K562 (cell line): Measurements from ENCODE around the gene EMD. TPM values are rescaled to one million over a fixed set of nuclear protein-coding genes. Genes with fewer than 3 reads are reported as not detected.

Experiments used
- ATAC-seq: fragments of 200-7000 bp; cut with Tn5 transposase; 3 replicates; pipeline ENCODE4 v1.9.1; 2020; ENCODE audit warnings: moderate library complexity
- BruUV-seq: library from RNA; stranded (reverse); fragments of 400-500 nt; replicated peaks from 2 replicates; lab custom pipeline; 2021; lab: Mats Ljungman, UMichigan
- CTCF ChIA-PET: fragments of 300-600 bp; formaldehyde crosslinking; extraction: SDS; loops from one replicate; lab custom pipeline; 2021; ENCODE audit warnings: low intra/inter-chr PET ratio; lab: Yijun Ruan, JAX
- POLR2A ChIA-PET: fragments of 300-600, 350-650 bp; sonication (Branson Sonifier 250); formaldehyde crosslinking; extraction: SDS; loops from one replicate; lab custom pipeline; 2021; ENCODE audit warnings: antibody characterized with exemption, inconsistent platforms; lab: Yijun Ruan, JAX
- DNase-seq, 4 experiments: peaks; one replicate each; pipeline versions ENCODE4 v3.0.0 to v3.0.0-alpha.2; 2011 to 2018; ENCODE audit warnings: low spot score in 3 of 4, mixed read lengths in 3 of 4; ENCODE audit errors: extremely low read depth in 1 of 4
- FAIRE-seq: peaks from 2 replicates; lab custom pipeline; 2011; peaks lifted over from hg19 to GRCh38; lab: Jason Lieb, UNC
- H2AFZ ChIP-seq: 2 replicates; pipeline ENCODE4 v1.6.0; 2011; ENCODE audit warnings: low read depth, low read length, control low read depth, inconsistent platforms
- H3K27ac ChIP-seq: fragments of 200-600 bp; 3 replicates; pipeline ENCODE4 v1.8.0; 2011; ENCODE audit warnings: low read depth, mild to moderate bottlenecking, control low read depth, inconsistent platforms, low read length, moderate library complexity, mixed read lengths; ENCODE audit errors: extremely low read depth
- H3K27me3 ChIP-seq, 2 experiments: fragments of 300-600 bp in 1 of 2; 2 replicates in 1 of 2; 3 replicates in 1 of 2; pipeline versions ENCODE4 v1.6.0 to v1.8.0; 2011; ENCODE audit warnings: inconsistent platforms in 2 of 2, low read length in 2 of 2, mild to moderate bottlenecking in 1 of 2, mixed read lengths in 1 of 2, moderate library complexity in 1 of 2; ENCODE audit not compliant: control insufficient read depth in 2 of 2, insufficient read depth in 2 of 2
- H3K36me3 ChIP-seq: fragments of 300-600 bp; 3 replicates; pipeline ENCODE4 v1.8.0; 2011; ENCODE audit warnings: mild to moderate bottlenecking, low read length, inconsistent platforms; ENCODE audit not compliant: control insufficient read depth, insufficient read depth
- H3K4me1 ChIP-seq, 2 experiments: fragments of 200-600 bp in 1 of 2; replicated peaks in 1 of 2; 2 replicates in 1 of 2; 3 replicates in 1 of 2; pipeline versions ENCODE4 v1.5.1 to v1.8.0; 2011; ENCODE audit warnings: inconsistent platforms in 2 of 2, low read length in 2 of 2, mild to moderate bottlenecking in 1 of 2, mixed read lengths in 1 of 2, moderate library complexity in 1 of 2; ENCODE audit not compliant: control insufficient read depth in 2 of 2, insufficient read depth in 2 of 2
- H3K4me2 ChIP-seq: 2 replicates; pipeline ENCODE4 v1.6.1; 2011; ENCODE audit warnings: low read length, control low read depth, inconsistent platforms, mixed read lengths; ENCODE audit not compliant: insufficient read depth
- H3K4me3 ChIP-seq: fragments of 200-600 bp; sonication (generic), shearing (Covaris generic); 2 replicates; pipeline ENCODE4 v1.5.1; 2016; ENCODE audit warnings: control low read depth, inconsistent platforms
- H3K79me2 ChIP-seq: fragments of 200-600 bp; 3 replicates; pipeline ENCODE4 v1.8.0; 2011; ENCODE audit warnings: low read length, inconsistent platforms; ENCODE audit not compliant: control insufficient read depth, insufficient read depth
- H3K9ac ChIP-seq, 2 experiments: 2 replicates each; pipeline versions ENCODE4 v1.6.0 to v1.6.1; 2011; ENCODE audit warnings: low read depth in 2 of 2, low read length in 2 of 2, control low read depth in 1 of 2, inconsistent platforms in 1 of 2, mild to moderate bottlenecking in 1 of 2, mixed read lengths in 1 of 2; ENCODE audit not compliant: insufficient read depth in 1 of 2
- H3K9me1 ChIP-seq: one replicate; pipeline ENCODE4 v1.6.0; 2011; ENCODE audit warnings: inconsistent platforms, mild to moderate bottlenecking, low read length, moderate library complexity; ENCODE audit not compliant: control insufficient read depth, insufficient read depth
- H3K9me3 ChIP-seq: replicated peaks from 2 replicates; pipeline ENCODE4 v1.5.1; 2011; ENCODE audit warnings: low read depth, low read length, inconsistent platforms; ENCODE audit not compliant: control insufficient read depth, insufficient read depth
- H4K20me1 ChIP-seq: replicated peaks from 2 replicates; pipeline ENCODE4 v1.6.1; 2011; ENCODE audit warnings: low read length, inconsistent platforms, mixed read lengths; ENCODE audit not compliant: control insufficient read depth, insufficient read depth
- NFIX ChIP-seq: fragments of 250-450 bp; sonication (Bioruptor Pico); IDR thresholded peaks from 2 replicates; pipeline ENCODE4 v1.4.0; 2020; ENCODE audit warnings: low read depth, mild to moderate bottlenecking, moderate library complexity
- ZFP1 ChIP-seq: fragments of 450-650 bp; formaldehyde crosslinking; IDR thresholded peaks from 2 replicates; pipeline ENCODE4 v1.4.0; 2020; ENCODE audit warnings: mild to moderate bottlenecking, mixed read lengths
- ZNF212 ChIP-seq: fragments of 450-650 bp; formaldehyde crosslinking; IDR thresholded peaks from 2 replicates; pipeline ENCODE4 v1.4.0; 2020; ENCODE audit warnings: mild to moderate bottlenecking
- ZNF431 ChIP-seq: sonication (generic); formaldehyde crosslinking; IDR thresholded peaks from 2 replicates; pipeline ENCODE4 v1.8.0; 2022; ENCODE audit warnings: mild to moderate bottlenecking, missing genetic modification reagents
- ZNF444 ChIP-seq: fragments of 250-450 bp; sonication (Bioruptor Pico); IDR thresholded peaks from 2 replicates; pipeline ENCODE4 v1.4.0; 2020; ENCODE audit warnings: mild to moderate bottlenecking, moderate library complexity
- WGBS: fragments of 100-300 bp; shearing (Covaris generic); methylation state at CpG from one replicate; pipeline ENCODE4 v1.1.6; 2016; ENCODE audit warnings: low coverage, mixed read lengths; ENCODE audit not compliant: insufficient coverage; ENCODE audit errors: missing lambda C conversion rate; 5-methylcytosine and 5-hydroxymethylcytosine counted together
- in situ Hi-C: fragments of 300-500 bp; cut with MboI; formaldehyde crosslinking; loops from 4 replicates; pipeline ENCODE4 v1.15.0; 2018; ENCODE audit warnings: inconsistent platforms, mixed read lengths
- intact Hi-C: fragments of 100-400 bp; cut with micrococcal nuclease; formaldehyde crosslinking; loops from 2 replicates; pipeline ENCODE4 v1.14.2; 2022
- polyA plus RNA-seq, 8 experiments: library from polyadenylated mRNA; depleted of rRNA in 4 of 8; stranded (reverse) in 5 of 8; unstranded in 3 of 8; fragments of >200 nt; fragmentation: Nextera tagmentation in 2 of 8; fragmentation: Illumina TruSeq in 1 of 8; extraction: Ambion mirVana in 2 of 8; extraction: Trizol in 1 of 8; gene quantifications; 2 replicates each; pipeline versions ENCODE4 v1.2.1 to v1.2.3, GENCODE V29; 2011 to 2014; ENCODE audit warnings: inconsistent platforms in 1 of 8, missing spikeins in 1 of 8
- total RNA-seq, 7 experiments: library from RNA; depleted of rRNA in 6 of 7; stranded (reverse); fragments of >200 nt in 6 of 7; fragmentation: Illumina TruSeq in 2 of 7; extraction: Trizol in 2 of 7; gene quantifications; 2 replicates each; pipeline versions ENCODE4 v1.2.1 to v1.2.3, GENCODE V29; 2011 to 2021; ENCODE audit warnings: low replicate concordance in 1 of 7
- TF ChIP-seq, protein P1 (sequence below): fragments of 450-650 bp; IDR thresholded peaks from 2 replicates; pipeline ENCODE4 v1.6.1; 2018; ENCODE audit warnings: mild to moderate bottlenecking, low read depth; ENCODE audit not compliant: partially characterized antibody
- TF ChIP-seq, protein P2 (sequence below): fragments of 450-650 bp; formaldehyde crosslinking; IDR thresholded peaks from 2 replicates; pipeline ENCODE4 v1.4.0; 2020; ENCODE audit warnings: mild to moderate bottlenecking, moderate library complexity

Gene EMD
- total and polyA plus RNA-seq, 9 of the 15 experiments (the other 6 are each of a cell fraction or from before 2014, with no cell fraction given): 2.3 to 206 (median 61.9) TPM

GRCh38 chrX:154332561-154332960, 46.5 kb upstream of the EMD start:
- no peak overlapping the region for H2AFZ ChIP-seq
- 37% methylated on average over 6 of the region's 29 CpGs for WGBS

More at GRCh38 chrX:154332561-154332960, 46.5 kb upstream of the EMD start:
- TF ChIP-seq ZFP1 (CRISPR knock-in tag): no peak
- TF ChIP-seq, protein P1, sequence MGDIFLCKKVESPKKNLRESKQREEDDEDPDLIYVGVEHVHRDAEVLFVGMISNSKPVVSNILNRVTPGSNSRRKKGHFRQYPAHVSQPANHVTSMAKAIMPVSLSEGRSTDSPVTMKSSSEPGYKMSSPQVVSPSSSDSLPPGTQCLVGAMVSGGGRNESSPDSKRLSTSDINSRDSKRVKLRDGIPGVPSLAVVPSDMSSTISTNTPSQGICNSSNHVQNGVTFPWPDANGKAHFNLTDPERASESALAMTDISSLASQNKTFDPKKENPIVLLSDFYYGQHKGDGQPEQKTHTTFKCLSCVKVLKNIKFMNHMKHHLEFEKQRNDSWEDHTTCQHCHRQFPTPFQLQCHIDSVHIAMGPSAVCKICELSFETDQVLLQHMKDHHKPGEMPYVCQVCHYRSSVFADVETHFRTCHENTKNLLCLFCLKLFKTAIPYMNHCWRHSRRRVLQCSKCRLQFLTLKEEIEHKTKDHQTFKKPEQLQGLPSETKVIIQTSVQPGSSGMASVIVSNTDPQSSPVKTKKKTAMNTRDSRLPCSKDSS: no peak
- TF ChIP-seq, protein P2, sequence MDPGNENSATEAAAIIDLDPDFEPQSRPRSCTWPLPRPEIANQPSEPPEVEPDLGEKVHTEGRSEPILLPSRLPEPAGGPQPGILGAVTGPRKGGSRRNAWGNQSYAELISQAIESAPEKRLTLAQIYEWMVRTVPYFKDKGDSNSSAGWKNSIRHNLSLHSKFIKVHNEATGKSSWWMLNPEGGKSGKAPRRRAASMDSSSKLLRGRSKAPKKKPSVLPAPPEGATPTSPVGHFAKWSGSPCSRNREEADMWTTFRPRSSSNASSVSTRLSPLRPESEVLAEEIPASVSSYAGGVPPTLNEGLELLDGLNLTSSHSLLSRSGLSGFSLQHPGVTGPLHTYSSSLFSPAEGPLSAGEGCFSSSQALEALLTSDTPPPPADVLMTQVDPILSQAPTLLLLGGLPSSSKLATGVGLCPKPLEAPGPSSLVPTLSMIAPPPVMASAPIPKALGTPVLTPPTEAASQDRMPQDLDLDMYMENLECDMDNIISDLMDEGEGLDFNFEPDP (CRISPR knock-in tag): no peak
- no peak for TF ChIP-seq ZNF431 (CRISPR knock-in tag)
- TF ChIP-seq ZNF444 (CRISPR knock-in tag): no peak
- no peak for TF ChIP-seq ZNF212
- TF ChIP-seq NFIX (CRISPR knock-in tag): no peak
- no TSS peak for BruUV-seq
- ChIA-PET POLR2A (interaction anchor here (1.6 kb wide), 1 partner anchor 10 kb away, joined by 3 read pairs; no protein-coding TSS in a partner anchor), CTCF (no interaction called here)
- DNase-seq (no peak), ATAC-seq (no peak), FAIRE-seq (no peak)
- Histone ChIP-seq H3K27me3 (peaks cover 5 to 18% of the 10 kb centered on the region in 2 experiments; a peak in 4 of 5 replicates), H3K4me2 (no peak overlapping the region), H3K4me1 (no peaks in the 10 kb centered on the region), H3K9me1 (no peaks in the 10 kb centered on the region), H3K36me3 (no peaks in the 10 kb centered on the region), H3K27ac (no peak overlapping the region), H3K79me2 (no peaks in the 10 kb centered on the region), H3K4me3 (no peak overlapping the region), H4K20me1 (no peaks in the 10 kb centered on the region), H3K9ac (no peak overlapping the region), H3K9me3 (no peaks in the 10 kb centered on the region)
- intact Hi-C loops: no loop called here
- in situ Hi-C loops: loop anchor here (5.0 kb wide), 1 partner anchor 60 kb away; no protein-coding TSS in a partner anchor
